H9 (cell line): ENCODE measurements around the gene PELO. TPM values are rescaled to one million over a fixed set of nuclear protein-coding genes. Genes with fewer than 3 reads are reported as not detected.

Source experiments
- DNase-seq: peaks from one replicate; pipeline ENCODE4 v3.0.0-alpha.2; 2017
- H2AFZ ChIP-seq: one replicate; pipeline ENCODE4 v1.6.1; 2013; ENCODE audit warnings: mild to moderate bottlenecking, low read length, control low read depth, moderate library complexity
- H2AK5ac ChIP-seq: 2 replicates; pipeline ENCODE4 v1.6.1; 2013; ENCODE audit warnings: low read length, control low read depth, mixed read lengths; ENCODE audit not compliant: insufficient read length
- H2BK120ac ChIP-seq: one replicate; pipeline ENCODE4 v1.6.1; 2013; ENCODE audit warnings: low read depth, mild to moderate bottlenecking, low read length, control low read depth, inconsistent platforms; ENCODE audit not compliant: poor library complexity, severe bottlenecking
- H2BK12ac ChIP-seq: 2 replicates; pipeline ENCODE4 v1.6.1; 2013; ENCODE audit warnings: low read length, control low read depth, mixed read lengths, low read depth; ENCODE audit not compliant: insufficient read length
- H2BK15ac ChIP-seq: 2 replicates; pipeline ENCODE4 v1.6.1; 2013; ENCODE audit warnings: low read depth, low read length, control low read depth
- H2BK20ac ChIP-seq: one replicate; pipeline ENCODE4 v1.6.1; 2013; ENCODE audit warnings: low read depth, mild to moderate bottlenecking, low read length, control low read depth, inconsistent platforms; ENCODE audit not compliant: poor library complexity, severe bottlenecking
- H2BK5ac ChIP-seq: 2 replicates; pipeline ENCODE4 v1.6.1; 2013; ENCODE audit warnings: low read length, control low read depth, mixed read lengths; ENCODE audit not compliant: insufficient read length
- H3K14ac ChIP-seq: 2 replicates; pipeline ENCODE4 v1.6.1; 2013; ENCODE audit warnings: low read length, control low read depth; ENCODE audit not compliant: insufficient read depth
- H3K18ac ChIP-seq: 2 replicates; pipeline ENCODE4 v1.6.1; 2013; ENCODE audit warnings: low read depth, mild to moderate bottlenecking, mixed read lengths, low read length, control low read depth; ENCODE audit not compliant: insufficient read length
- H3K23ac ChIP-seq: 2 replicates; pipeline ENCODE4 v1.6.1; 2013; ENCODE audit warnings: low read length, control low read depth, mixed read lengths, low read depth; ENCODE audit not compliant: insufficient read length
- H3K23me2 ChIP-seq: 2 replicates; pipeline ENCODE4 v1.6.1; 2013; ENCODE audit warnings: low read depth, mild to moderate bottlenecking, mixed read lengths, low read length, control low read depth; ENCODE audit not compliant: insufficient read length, poor library complexity, severe bottlenecking
- H3K27ac ChIP-seq: 2 replicates; pipeline ENCODE4 v1.5.1; 2013; ENCODE audit warnings: low read length, control low read depth, mixed read lengths, low read depth; ENCODE audit not compliant: insufficient read length
- H3K27me3 ChIP-seq: 2 replicates; pipeline ENCODE4 v1.6.1; 2013; ENCODE audit warnings: low read length, control low read depth, inconsistent platforms; ENCODE audit not compliant: insufficient read depth
- H3K4ac ChIP-seq: 2 replicates; pipeline ENCODE4 v1.6.1; 2013; ENCODE audit warnings: low read depth, mild to moderate bottlenecking, control low read depth, inconsistent platforms, low read length, moderate library complexity
- H3K4me1 ChIP-seq: 2 replicates; pipeline ENCODE4 v1.6.1; 2013; ENCODE audit warnings: low read length, control low read depth, inconsistent platforms; ENCODE audit not compliant: insufficient read depth
- H3K4me2 ChIP-seq: 2 replicates; pipeline ENCODE4 v1.6.1; 2013; ENCODE audit warnings: low read length, control low read depth, mixed read lengths; ENCODE audit not compliant: insufficient read length, insufficient read depth
- H3K56ac ChIP-seq: 2 replicates; pipeline ENCODE4 v1.6.1; 2013; ENCODE audit warnings: low read depth, mild to moderate bottlenecking, mixed read lengths, low read length, control low read depth; ENCODE audit not compliant: insufficient read length
- H3K79me1 ChIP-seq: 2 replicates; pipeline ENCODE4 v1.6.1; 2013; ENCODE audit warnings: low read depth, mild to moderate bottlenecking, moderate library complexity, low read length, control low read depth, inconsistent platforms; ENCODE audit not compliant: insufficient read depth, poor library complexity, severe bottlenecking
- H3K79me2 ChIP-seq: 2 replicates; pipeline ENCODE4 v1.6.1; 2013; ENCODE audit warnings: low read length, control low read depth, inconsistent platforms; ENCODE audit not compliant: insufficient read depth
- H3K9ac ChIP-seq: 2 replicates; pipeline ENCODE4 v1.6.1; 2013; ENCODE audit warnings: low read length, control low read depth, mixed read lengths; ENCODE audit not compliant: insufficient read length; ENCODE audit errors: extremely low read depth
- H3K9me3 ChIP-seq: one replicate; pipeline ENCODE4 v1.6.1; 2013; ENCODE audit warnings: low read depth, low read length, inconsistent platforms; ENCODE audit not compliant: control insufficient read depth
- H3T11ph ChIP-seq: one replicate; pipeline ENCODE4 v1.6.1; 2013; ENCODE audit warnings: mild to moderate bottlenecking, low read length, control low read depth, inconsistent platforms
- H4K20me1 ChIP-seq: one replicate; pipeline ENCODE4 v1.6.1; 2013; ENCODE audit not compliant: control insufficient read depth, insufficient read length, insufficient read depth
- H4K5ac ChIP-seq: 2 replicates; pipeline ENCODE4 v1.6.1; 2013; ENCODE audit warnings: low read depth, mild to moderate bottlenecking, mixed read lengths, low read length, control low read depth; ENCODE audit not compliant: insufficient read length
- H4K8ac ChIP-seq: replicated peaks from 2 replicates; pipeline ENCODE4 v1.6.1; 2013; ENCODE audit warnings: low read length, control low read depth, mixed read lengths, low read depth; ENCODE audit not compliant: insufficient read length
- H4K91ac ChIP-seq: 2 replicates; pipeline ENCODE4 v1.6.1; 2013; ENCODE audit warnings: low read depth, mild to moderate bottlenecking, moderate library complexity, mixed read lengths, low read length, control low read depth; ENCODE audit not compliant: insufficient read length
- H3K27ac Mint-ChIP-seq, 3 experiments: 2 replicates in 2 of 3; 3 replicates in 1 of 3; pipeline ENCODE4 v1.8.0; 2020 to 2021; ENCODE audit warnings: mixed read lengths in 3 of 3, mild to moderate bottlenecking in 1 of 3, moderate library complexity in 1 of 3
- H3K27me3 Mint-ChIP-seq: 2 replicates; pipeline ENCODE4 v1.8.0; 2021; ENCODE audit warnings: low read depth, mild to moderate bottlenecking, moderate library complexity, mixed read lengths
- H3K36me3 Mint-ChIP-seq, 3 experiments: 2 replicates in 2 of 3; 3 replicates in 1 of 3; pipeline ENCODE4 v1.8.0; 2020 to 2021; ENCODE audit warnings: low read depth in 3 of 3, mixed read lengths in 3 of 3; ENCODE audit not compliant: insufficient read depth in 1 of 3
- H3K4me1 Mint-ChIP-seq, 2 experiments: 2 replicates each; pipeline ENCODE4 v1.8.0; 2020; ENCODE audit warnings: mixed read lengths in 2 of 2
- H3K4me3 Mint-ChIP-seq, 2 experiments: 2 replicates in 1 of 2; 3 replicates in 1 of 2; pipeline ENCODE4 v1.8.0; 2020 to 2021; ENCODE audit warnings: mild to moderate bottlenecking in 2 of 2, mixed read lengths in 2 of 2, moderate library complexity in 1 of 2
- H3K9me3 Mint-ChIP-seq, 2 experiments: 2 replicates in 1 of 2; 3 replicates in 1 of 2; pipeline ENCODE4 v1.8.0; 2020; ENCODE audit warnings: mild to moderate bottlenecking in 2 of 2, mixed read lengths in 2 of 2, moderate library complexity in 1 of 2
- WGBS: extraction: QIAGEN DNeasy Blood & Tissue Kit; methylation state at CpG from one replicate; pipeline ENCODE4 v1.1.7; 2013; ENCODE audit warnings: missing lambda C conversion rate, low lambda C conversion rate, mixed read lengths; ENCODE audit not compliant: insufficient read length; ENCODE audit errors: extremely low coverage; 5-methylcytosine and 5-hydroxymethylcytosine counted together
- total RNA-seq: library from RNA; stranded (reverse); gene quantifications from 2 replicates; pipeline ENCODE4 v1.2.1, GENCODE V29; 2021
- TF ChIP-seq, protein P1 (sequence below): fragments of 200-600 bp; sonication (generic); conservative IDR thresholded peaks from 3 replicates; pipeline ENCODE4 v1.8.0; 2021; ENCODE audit warnings: antibody characterized with exemption, mild to moderate bottlenecking

Gene PELO
- total RNA-seq, 1 experiment from 2014 or later = 20.3 TPM

DNA sequence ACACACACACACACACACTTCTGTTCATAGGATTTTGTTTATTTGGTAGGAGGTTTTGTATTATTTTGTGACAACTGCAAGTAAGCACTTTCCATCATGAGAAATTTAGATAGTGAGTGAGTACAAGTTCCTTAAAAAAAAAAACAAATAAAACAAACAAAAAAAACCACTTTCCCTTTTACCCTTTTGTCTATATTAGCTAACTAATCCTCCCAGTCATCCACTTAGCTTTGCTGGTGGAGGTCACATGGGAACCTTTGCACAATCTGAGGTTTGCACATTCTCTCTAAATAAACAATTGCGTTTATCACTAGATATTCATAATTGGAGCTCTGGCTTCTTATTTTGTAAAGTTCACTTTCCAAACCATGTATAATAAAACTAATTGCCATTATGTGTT lies 6.8 kb downstream of the PELO start:
- H3K4me3 Mint-ChIP-seq = no peak overlapping the region
- Histone ChIP-seq H4K8ac (no peak overlapping the region), H3K14ac (no peak overlapping the region), H3K4me2 (no peak overlapping the region), H3T11ph (no peak overlapping the region), H2BK15ac (no peak overlapping the region), H2BK12ac (no peak overlapping the region), H2AFZ (no peak overlapping the region), H3K4ac (no peak overlapping the region), H4K91ac (no peak overlapping the region), H3K27me3 (no peaks in the 10 kb centered on the region), H4K20me1 (no peaks in the 10 kb centered on the region), H2BK5ac (no peak overlapping the region), H4K5ac (no peak overlapping the region), H3K18ac (no peak overlapping the region), H2AK5ac (no peak overlapping the region), H3K79me1 (no peaks in the 10 kb centered on the region), H3K9me3 (no peaks in the 10 kb centered on the region), H3K79me2 (no peaks in the 10 kb centered on the region), H2BK20ac (no peak overlapping the region), H2BK120ac (no peak overlapping the region), H3K27ac (no peak overlapping the region), H3K4me1 (peaks cover 6% of the 10 kb centered on the region; the same call in 1 of the 2 replicates), H3K23ac (no peak overlapping the region), H3K23me2 (peaks cover 7% of the 10 kb centered on the region), H3K9ac (no peak overlapping the region), H3K56ac (no peak overlapping the region)
- peaks cover 24 to 26% of the 10 kb centered on the region in 2 experiments for H3K4me1 Mint-ChIP-seq
- no CpG with 5 or more reads among the region's 1 CpG for WGBS
- no peaks in the 10 kb centered on the region; a peak in 1 of 5 replicates for H3K9me3 Mint-ChIP-seq
- H3K27ac Mint-ChIP-seq = no peak overlapping the region
- H3K36me3 Mint-ChIP-seq = no peaks in the 10 kb centered on the region
- no peaks in the 10 kb centered on the region; the same call in 1 of the 2 replicates for H3K27me3 Mint-ChIP-seq
- TF ChIP-seq, protein P1, sequence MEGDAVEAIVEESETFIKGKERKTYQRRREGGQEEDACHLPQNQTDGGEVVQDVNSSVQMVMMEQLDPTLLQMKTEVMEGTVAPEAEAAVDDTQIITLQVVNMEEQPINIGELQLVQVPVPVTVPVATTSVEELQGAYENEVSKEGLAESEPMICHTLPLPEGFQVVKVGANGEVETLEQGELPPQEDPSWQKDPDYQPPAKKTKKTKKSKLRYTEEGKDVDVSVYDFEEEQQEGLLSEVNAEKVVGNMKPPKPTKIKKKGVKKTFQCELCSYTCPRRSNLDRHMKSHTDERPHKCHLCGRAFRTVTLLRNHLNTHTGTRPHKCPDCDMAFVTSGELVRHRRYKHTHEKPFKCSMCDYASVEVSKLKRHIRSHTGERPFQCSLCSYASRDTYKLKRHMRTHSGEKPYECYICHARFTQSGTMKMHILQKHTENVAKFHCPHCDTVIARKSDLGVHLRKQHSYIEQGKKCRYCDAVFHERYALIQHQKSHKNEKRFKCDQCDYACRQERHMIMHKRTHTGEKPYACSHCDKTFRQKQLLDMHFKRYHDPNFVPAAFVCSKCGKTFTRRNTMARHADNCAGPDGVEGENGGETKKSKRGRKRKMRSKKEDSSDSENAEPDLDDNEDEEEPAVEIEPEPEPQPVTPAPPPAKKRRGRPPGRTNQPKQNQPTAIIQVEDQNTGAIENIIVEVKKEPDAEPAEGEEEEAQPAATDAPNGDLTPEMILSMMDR = no peak
- DNase-seq = no peak
